Breast epithelium (tissue), 3 donors: ENCODE data around the gene RIOX2.

Experiments
- CTCF ChIP-seq, 3 donors: fragments of 450-650 bp; IDR thresholded peaks; one replicate each; pipeline ENCODE4 v1.5.1; 2016 to 2017; ENCODE audit warnings: antibody characterized with exemption in 3 of 3, mild to moderate bottlenecking in 3 of 3, moderate library complexity in 3 of 3
- POLR2A ChIP-seq: fragments of 450-650 bp; IDR thresholded peaks from one replicate; pipeline ENCODE4 v1.6.1; 2016; ENCODE audit warnings: antibody characterized with exemption, mild to moderate bottlenecking, moderate library complexity

DNA sequence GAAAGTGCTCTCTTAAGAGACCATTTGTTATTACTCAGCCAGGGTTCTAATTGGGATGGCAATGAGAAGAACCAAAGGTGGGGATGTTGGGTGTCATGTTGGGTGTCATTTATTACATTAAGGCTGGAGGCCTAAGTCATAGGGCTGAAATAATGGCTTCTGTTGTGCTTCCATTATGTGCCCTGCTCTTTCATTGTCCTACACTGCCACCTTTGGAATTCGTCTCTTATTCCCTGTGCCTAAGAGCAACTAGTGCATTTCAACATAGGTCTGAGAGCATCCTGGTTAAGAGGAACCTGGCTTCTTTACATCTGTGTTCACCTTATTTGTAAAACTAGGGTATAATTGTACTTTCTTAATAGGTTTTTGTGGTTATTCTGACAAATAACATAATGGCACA lies 32.2 kb downstream of the RIOX2 start:
- TF ChIP-seq CTCF (IDR thresholded peaks at IDR 0.05) (no peak), POLR2A (no peak)
